NCI-H1092 treated with DMSO at 0.1 percent for 48 hours (cell line): ENCODE results near the gene LOC128125822.
"Not testable (repeated sequence)": the region's sequence is repeated elsewhere in the genome, so short reads cannot be mapped to it uniquely, and the experiment has no call there.

ENCODE experiments used
- DNase-seq: peaks from one replicate; lab custom pipeline; 2025; lab: John Stamatoyannopoulos, UW

LOC128125822 gene

DNA sequence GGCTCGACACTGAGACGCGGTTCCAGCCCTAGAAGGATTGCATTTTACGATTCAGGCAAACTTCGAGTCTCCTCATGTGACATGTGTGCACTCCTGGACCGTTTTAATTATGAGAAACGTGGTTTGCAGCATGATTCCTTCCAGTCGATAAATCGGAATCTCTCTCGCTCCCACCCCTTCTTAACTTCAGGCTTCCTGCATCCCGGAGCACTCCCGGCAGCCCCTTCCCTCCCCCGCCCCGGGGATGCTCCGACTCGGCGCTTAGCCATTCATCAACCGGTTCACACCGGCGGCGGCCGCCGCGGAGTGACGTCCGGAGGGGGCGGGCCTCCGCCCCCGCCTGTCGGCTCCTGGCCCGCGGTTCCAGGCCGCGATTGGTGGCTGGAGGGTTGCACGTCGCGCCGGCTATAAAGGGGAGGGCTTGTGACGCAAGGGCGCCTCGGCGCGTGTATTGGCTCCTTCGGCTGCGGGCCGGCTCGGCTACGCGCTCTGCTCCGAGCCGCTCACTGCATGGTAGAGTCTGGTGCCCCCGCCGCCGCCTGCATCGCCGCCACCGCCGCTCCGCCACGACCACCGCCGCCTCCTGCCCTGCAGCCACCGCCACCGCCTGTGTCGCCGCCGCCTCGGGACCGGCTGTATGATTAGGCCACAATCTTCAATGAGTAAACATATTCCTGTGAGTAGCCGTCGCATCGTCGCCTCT, at the start of gene LOC128125822, which contains the start of gene PTP4A1:
Gene LOC128125822, plus strand, starts transcription at position 437 of the 703 bp plus-strand sequence.
Gene PTP4A1, plus strand, starts transcription at position 437 of the 703 bp plus-strand sequence. CDS start 4,401 bp downstream, outside the sequence.
- DNase-seq: peak; percentile 73

DNA sequence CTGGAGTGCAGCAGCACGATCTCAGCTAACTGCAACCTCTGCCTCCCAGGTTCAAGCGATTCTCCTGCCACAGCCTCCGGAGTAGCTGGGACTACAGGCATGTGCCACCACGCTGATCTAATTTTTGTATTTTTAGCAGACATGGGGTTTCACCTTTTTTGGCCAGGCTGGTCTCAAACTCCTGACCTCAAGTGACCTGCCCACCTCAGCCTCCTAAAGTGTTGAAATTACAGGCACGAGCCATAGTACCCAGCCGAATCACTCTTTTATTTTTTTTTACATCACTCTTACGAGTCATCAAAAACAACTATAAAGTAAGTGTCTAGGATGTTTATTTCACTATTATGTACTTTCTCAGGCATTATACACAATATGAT, 49.4 kb upstream of the LOC128125822 start:
- not testable (repeated sequence) for DNase-seq

DNA sequence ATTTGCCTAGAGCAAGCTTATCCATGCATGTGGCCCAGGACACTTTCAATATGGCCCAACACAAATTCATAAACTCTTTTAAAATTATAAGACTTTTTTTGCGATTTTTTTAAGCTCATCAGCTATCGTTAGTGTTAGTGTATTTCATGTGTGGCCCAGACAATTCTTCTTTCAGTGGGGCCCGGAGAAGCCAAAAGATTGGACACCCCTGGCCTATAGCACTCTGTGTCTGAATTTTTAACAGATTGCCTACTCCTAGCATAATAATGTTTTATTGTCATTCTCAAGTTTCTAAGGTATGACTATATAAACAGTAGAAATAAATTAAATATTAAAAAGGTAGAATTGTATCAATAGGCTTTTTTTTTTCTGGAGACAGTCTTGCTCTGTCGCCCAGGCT, 48.6 kb upstream of the LOC128125822 start:
- DNase-seq: no peak

DNA sequence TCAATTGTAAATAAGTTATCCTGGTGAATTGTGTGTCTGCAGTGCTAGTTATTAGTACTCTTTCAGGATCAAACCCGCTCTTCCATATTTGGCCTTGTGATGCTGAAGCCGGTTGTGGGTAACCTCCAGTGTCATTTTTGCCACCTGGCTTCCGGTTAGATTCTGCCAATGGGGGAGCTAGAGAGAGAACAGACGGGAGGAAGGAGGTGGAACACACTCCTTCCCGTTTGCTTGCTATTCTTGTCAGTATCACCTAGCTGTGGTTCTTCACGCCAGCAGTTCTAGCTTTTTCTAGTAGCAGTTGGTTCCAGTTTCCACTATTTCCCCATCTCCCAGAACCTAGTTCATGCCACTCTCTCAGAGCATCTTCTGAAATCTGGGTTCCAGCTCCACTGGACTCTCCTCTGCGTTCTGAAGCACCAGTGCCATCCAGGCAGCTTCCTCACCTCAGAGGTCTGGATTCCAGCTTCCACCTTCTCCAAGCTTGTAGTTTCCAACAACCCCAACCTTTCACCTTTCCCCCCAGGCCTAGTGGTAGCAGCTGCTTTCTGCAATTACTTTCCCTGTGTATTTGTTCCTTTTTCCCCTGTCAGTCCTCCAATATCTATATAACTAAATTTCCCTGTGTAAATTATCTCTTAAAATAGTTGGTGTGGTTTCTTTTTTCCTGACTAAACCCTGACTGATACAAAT, 46.9 kb upstream of the LOC128125822 start:
- DNase-seq: no peak

DNA sequence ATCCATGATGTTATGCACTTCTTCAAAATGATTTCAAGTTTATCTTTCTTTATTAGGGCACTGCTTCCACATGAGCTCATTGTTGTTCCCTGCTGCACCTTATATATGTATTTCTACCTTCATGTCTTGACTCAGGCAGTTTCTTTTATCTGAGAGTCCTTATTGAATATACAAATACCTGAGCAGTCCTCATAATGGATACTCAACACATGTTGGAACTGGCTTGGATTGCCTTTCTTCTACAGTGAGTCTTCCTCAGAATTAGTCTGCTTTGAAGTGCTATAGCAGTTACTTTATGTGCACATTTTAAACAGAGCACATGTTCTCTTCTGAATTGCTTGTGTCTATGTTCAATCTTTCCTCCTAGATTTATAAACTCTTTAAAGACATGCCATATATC, 45.3 kb upstream of the LOC128125822 start:
- DNase-seq: no peak

DNA sequence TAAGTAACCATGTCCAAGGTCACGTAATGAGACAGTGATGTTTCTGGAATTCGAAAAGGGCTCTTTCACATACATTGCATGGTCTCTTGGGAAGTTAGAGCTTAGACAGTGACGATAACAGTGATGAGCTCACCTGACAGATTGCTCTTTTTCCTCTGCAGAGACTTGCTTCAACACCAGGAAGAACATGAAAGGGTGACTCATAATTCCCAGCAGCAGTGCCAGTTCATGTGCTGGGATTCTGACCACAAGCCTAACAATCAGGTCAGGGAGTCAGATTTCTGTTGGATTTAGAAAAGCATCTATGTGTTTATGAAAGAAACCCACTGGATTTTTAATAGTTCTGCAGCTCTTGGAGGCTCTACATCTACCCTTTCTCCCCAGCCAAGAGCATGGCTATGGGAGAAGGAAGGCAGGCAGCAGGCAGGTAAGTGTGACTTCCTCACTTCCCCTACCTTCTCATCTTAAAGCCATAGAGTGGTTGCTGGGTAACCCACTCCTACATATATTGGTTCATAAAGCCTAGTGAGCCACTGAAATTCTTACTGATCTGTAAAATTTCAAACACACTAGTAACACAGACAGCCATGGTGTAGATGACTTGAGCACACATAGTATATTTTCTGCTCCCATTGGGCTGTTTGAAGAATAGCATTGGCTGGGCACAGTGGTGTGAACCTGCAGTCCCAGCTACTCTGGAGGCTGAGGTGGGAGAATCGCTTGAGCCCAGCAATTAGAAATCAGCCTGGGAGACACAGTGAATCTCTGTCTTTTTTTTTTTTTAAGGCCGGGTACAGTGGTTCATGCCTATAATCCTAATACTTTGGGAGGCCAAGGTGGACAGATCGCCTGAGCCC, 44.4 kb upstream of the LOC128125822 start:
- DNase-seq: no peak

DNA sequence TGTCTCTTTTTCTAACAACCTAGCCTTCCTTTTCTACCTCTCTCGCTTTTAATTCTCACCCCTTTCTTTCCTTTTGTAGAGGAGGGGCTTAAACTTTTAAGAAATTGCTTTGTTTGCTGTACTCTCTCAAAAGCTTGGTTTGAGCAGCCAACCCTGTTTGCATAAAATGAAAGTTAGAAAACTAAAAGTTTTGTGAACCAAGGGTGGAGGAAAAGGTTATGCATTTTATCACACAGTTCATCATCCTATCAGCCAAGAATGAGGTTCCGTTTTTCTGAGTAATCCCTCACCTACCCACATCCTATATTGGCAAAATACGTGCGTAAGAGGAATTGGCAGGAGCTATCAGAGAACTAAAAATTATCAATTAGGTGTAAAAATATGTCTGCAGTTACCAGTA, 42.8 kb upstream of the LOC128125822 start:
- no peak for DNase-seq

DNA sequence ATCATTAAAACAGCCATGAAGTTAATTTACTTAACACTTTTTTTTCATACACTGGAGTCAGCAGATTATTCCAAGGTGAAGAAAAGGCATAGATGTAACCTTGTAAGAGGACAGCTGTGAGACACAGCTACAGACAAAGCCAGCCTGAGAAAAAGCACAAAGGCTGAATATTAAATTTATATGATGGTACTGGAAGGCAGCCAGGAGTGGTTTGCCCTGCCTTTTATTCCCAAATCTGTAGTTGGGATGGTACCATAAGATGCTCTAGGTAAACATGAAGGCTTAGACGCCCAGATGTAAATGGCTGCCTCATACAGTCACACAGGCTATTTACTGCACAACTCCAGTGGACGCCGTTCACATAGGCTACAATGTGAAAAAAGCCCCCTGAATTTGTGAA, 42.1 kb upstream of the LOC128125822 start:
- peak; percentile 1 for DNase-seq

DNA sequence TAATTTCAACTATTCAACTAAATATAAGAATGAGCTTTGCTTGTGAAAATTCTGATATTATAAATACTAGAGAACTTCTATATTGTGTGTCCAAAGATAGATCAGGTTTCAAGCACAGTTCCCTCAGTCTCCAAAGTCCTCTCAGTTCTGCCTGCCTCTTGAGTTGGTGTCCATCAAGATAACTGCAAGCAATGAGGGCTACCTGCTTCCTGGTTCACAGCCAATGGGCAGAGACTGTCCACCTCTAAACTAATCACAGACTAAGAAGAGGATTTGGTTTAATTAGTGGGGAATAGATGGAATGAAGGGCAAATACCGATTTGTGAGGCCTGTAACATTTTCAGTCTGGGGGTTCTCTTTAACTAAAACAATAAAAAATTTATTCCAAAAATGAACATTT, 41.3 kb upstream of the LOC128125822 start:
- DNase-seq: no peak

DNA sequence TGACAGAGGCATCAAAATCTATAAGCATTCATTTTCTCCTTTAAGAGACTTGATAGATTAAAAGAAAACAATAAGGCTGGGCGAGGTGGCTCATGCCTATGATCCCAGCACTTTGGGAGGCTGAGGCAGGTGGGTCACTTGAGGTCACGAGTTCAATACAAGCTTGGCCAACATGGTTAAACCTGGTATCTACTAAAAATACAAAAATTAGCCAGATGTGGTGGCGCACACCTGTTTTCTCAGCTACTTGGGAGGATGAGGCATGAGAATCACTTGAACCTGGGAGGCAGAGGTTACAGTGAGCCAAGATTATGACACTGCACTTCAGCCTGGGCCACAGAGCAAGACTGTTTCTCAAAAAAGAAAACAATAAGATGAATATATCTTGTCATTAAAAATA, 39.3 kb upstream of the LOC128125822 start:
- DNase-seq: no peak

DNA sequence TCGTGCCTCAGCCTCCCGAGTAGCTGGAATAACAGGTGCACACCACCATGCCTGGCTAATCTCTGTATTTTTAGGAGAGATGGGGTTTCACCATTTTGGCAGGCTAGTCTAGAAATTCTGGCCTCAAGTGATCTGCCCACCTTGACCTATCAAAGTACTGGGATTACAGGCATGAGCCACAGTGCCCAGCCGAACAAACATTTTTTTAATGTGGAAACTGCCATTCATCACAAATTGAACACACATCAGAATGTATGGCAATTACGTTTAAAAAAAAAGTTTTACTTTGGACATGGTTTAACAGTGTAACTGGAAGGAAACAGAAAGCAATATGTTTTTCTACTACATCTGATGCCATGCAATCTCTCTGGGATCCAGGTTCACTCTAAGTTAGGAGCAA, 38.3 kb upstream of the LOC128125822 start:
- no peak for DNase-seq

DNA sequence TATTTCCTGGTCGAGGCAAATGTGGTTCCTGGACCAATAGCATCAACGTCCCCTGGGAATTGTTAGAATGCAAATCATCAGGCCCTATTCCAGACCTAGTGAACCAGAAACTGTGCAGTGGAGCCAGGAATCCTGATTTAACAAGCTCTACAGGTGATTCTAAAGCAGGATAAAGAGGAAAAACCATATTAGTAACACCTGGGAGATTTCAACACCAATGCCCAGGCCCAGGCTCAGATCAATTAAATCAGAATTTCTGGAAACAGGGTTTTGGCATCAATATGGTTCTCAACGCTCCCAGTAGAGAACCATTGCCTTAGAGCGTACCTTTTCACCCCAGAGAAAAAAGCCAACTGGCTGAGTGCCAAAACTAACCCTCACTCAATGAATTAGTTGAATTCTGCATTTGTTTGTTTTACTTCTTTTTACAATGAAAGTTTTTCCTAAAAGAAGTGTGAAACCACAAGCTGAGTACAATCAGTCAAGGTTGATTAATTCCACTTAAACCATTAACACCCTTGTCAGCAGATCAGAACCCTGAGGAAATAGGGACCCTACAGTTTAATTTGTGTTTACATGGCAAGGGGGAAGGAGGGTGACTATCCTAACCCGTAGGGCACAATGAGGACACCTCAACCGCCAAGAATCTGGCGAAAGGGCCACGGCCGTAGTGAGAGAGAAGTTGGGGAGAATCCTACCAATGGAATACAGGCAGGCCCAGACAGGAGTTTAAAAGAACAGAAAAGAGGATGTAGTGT, 34.9 kb upstream of the LOC128125822 start:
- DNase-seq: no peak

DNA sequence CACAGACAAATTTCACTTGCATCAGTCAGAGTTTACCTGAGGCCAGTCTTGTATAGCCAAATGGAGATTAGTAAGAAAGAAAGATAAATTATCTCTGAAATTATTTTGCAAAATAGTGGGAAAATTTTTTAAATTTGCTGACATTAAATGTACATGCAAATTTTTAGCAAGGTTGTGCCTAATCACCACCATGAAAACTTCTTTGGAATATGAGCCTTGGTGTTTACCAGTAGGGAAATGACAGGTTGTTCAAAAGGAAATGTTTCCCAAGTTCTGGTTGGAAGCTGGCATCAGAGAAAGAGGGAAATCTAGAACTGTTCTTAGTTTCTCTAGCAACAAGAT, 34.4 kb upstream of the LOC128125822 start:
- DNase-seq: no peak

DNA sequence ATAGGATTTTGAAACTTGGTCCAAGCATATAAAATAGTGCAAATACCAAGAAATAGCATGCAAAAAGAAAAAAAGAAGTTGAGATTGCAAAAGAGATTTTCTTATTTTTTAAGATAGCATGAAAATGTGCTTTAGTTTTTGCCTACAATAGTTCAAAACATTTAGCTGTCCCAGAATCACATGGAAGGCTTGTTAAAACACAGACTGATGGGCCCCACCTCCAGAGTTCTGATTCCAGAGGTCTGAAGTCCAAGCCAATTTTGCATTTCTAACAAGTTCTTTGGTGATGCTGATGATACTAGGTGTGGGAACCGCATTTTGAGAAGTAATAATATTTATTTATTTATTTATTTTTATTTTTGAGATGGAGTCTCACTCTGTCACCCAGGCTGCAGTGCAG, 33.7 kb upstream of the LOC128125822 start:
- DNase-seq: no peak

DNA sequence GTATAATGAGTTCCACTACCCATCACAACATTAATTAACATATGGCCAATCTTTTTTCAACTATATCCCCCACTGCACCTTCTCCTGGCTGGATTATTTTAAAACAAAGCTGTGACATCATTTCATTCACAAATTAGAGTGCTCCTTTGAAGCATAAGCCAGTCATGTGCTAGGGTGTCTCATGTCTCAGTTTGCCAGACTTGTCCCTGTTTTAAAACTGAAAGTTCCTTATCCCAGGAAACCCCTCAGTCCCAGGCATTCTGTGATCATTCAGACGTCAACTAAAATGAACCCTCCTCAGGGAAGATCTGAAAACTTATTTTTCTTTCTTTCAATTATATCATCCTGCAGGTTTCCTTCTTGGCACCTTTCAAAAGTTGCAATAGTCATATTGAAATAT, 29.3 kb upstream of the LOC128125822 start:
- no peak for DNase-seq

DNA sequence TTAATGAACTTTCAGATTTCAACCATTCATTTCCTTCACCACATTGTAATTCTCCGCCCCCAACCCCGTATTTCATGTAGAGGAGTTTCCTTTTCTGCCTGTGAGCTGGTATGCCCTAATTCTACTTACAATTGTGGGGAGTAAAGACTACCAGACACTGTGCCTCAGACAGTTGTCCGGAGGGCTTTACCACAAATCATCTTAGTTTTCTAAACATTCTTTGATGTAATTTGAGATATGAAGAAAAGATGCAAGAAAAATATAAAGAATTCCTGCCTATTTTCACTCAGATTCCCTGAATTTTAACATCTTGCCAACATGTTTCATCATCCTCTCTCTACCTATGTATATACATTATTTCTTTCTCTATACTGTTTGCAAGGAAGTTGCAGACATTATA, 28.3 kb upstream of the LOC128125822 start:
- DNase-seq: no peak

DNA sequence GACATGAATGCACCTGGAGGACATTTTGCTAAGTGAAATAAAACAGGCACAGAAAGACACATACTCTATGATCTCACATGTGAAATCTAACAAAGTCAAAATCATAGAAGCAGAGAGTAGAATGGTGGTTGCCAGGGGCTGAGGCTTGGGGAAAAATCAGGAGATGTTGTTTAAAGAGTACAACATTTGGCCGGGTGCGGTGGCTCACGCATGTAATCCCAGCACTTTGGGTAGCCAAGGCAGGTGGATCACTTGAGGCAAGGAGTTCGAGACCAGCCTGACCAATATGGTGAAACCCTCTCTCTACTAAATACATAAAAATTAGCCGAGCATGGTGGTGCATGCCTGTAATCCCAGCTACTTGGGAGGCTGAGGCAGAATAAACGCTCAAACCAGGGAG, 26.0 kb upstream of the LOC128125822 start:
- DNase-seq: no peak

DNA sequence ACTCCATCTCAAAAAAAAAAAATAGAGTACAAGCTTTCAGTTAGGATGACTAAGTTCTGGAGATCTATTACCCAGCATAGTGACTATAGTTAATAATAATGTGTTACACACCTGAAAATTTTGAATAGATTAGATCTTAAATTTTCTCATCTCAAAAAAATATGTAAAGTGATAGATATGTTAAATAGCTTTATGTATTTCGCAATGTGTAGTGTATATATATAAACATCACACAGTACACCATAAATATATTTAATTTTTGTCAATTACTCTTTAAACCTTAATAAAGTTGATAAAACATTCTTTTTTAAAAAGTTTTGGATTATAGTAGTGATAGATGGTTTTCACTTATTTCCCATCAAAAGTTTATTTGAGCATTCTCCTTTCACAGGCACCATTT, 25.6 kb upstream of the LOC128125822 start:
- DNase-seq: no peak

DNA sequence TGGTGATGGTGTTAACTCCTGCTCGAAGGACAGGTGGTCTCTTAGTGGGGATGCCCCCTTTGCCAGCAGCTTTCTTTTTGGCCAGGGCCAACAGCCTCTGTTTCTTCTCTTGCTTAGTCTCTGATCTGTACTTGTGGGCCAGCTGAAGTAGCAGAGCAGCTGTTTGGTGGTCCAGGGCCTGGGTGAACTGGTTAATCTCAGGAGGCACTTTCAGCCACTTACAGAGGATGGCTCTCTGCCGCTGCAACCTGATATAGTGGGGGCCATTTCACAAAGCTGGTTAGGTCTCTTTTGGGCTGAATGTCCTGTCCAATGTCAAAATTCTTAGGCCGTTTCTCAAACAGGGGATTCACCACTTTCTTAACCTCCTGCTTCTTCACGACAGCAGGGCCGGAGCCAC, 23.2 kb upstream of the LOC128125822 start:
- no peak for DNase-seq

DNA sequence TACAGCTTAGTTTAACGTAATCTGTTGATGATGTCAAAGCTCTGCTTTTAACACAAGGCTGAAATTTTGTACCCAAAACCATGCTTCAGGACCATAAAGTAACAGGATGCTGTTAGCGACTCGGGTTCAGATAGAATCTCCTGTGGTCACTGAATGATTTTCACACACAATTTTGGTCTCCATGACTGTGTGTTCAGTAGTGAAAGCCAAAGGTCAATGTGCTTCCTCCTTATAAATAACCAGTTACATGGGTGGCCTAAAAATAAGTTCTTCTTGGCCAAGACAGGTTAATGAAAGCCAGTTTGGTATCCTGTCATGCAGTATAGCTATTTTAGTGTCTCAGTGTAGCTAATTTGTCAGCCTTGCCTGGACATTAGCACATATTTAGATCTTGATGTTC, 19.1 kb upstream of the LOC128125822 start:
- no peak for DNase-seq

DNA sequence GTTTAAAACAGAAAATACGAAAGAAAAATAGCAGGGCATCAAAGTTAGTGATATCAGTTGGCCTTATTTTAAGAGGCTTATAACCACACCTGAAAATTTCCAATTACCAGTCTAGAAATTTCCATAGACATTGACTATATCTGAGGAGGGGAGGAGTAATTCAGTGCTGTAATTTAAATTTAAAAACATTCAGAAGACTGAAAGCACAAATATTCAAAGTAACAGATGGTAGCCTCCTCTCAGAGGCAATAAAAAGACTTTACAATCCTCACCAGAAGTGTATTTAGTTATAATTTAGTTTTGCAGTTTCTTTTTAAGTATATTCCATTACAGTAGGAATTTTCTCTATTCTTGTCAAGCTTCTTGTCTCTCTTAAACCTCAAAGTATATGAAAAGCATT, 18.4 kb upstream of the LOC128125822 start:
- DNase-seq: no peak

DNA sequence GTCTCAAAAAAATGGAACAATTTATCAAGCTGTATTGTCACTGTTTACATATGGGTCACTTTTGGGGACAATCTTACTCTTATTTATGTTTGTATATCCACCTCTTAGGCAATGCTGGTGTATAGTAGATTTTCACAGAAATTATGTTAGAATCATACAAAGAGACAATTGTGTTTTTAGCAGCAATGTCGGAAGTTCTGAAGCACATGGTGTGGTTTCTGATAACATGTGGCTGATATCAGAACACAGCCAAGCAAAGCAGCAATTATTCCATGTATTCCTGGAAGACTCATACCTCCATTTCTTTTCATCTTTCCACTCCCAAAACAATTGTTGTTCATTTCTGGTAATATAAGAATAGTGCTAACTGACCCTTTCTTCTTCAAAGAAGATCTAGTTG, 17.5 kb upstream of the LOC128125822 start:
- DNase-seq: no peak
